MV-4-11 (cell line): Measurements from ENCODE around the gene ETV7.

Experiments used
- DNase-seq: peaks from one replicate; lab custom pipeline; 2025; lab: John Stamatoyannopoulos, UW

ETV7 gene

DNA sequence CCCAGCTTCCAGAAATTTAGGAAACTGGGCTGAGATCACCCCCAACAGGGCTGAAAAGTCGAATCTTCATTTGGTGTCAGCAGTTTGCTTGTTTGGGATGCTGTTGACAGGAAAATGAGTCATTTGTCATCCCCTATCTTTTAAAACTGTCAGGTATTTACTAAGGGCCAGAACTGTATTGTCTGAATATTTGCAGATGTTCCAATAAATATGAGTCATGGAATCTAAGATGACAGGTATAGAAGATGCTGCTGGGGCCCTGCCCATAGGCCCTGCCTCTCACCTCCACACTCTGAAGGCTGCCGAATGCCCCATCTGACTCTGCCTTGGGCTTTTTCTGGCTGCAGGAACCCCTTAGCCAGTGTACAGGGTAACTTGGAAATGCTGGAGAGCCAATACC is 3.9 kb downstream of the ETV7 start:
- DNase-seq: no peak

DNA sequence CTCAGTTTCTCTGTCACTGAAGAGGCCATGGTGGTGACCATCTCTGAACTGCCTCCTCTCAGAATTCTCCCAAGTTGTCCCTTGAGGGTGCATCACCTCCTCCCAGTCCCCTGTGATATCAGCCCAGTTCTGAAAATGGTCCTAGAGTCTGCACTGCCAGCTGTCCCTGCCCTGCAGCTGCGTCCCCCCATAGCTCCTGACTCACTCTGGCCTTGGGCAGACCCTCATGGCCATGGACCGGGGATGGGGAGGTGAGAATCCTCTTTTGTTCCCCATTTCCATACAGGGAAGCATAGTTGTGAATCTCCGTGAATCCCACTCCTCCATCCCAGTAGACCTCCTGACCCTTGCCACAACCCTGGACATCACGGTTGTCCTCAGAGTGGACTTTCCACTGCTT is 4.5 kb downstream of the ETV7 start:
- no peak for DNase-seq

DNA sequence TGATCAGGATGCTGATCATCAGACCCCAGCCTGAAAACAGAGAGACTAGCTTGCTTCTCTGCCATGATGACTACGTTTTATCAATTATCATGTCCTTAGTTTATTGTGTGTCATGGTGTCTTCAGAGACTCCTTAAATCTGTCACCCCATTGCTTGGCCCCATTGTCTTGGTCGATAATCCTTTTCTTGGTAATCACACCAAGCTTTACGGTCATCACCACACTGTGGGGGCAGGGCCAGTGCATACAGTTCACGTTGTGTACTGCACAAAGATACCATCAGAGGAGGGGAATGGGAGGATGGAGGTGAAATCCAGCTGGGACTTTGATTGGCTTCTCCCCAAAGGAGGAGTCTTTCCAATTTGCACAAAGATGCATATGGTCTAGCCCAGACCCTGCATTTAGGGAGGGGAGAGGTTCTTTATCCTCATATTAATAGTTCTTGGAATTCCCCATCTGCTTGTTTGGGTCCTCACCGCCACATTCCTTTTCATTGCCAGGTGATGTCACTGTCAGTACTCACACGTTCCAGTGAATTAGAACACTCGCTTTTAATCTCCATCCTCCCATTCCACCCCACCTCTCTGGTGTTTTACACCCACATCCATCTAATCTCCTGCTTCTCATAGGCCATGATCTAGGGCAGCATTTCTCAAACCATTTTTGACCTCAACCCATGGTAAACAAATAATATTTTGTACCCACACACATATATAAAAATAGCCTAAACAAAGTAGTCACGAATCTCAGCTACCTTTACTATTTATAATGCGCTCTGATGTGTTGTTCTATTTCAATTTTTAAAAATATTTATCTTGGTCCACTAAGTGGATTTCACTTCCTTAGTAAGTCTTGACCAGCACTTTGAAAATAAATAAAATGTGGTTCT is 5.7 kb downstream of the ETV7 start:
- DNase-seq: no peak

DNA sequence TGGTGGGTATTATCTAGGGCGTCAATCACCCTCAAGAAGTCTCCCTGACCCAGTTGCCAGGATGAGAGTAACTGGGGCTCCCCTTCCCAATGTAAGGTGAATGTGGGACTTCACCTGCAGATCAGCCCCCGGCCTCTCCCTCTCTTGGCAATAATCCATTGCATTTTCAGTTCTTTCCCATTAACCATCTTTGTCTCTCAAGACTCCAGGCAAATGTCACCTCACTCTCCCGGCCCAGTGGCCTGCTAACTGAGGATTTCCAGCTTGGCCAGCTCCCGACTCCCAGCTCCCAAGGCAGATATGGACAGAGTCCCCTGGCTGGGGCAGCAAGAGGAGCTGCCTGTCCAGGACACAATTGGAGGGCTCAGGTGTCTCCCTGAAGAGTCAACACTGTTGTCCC is 7.3 kb downstream of the ETV7 start:
- no peak for DNase-seq

- no peak for DNase-seq
These were observed 8.5 kb downstream of the ETV7 start for GRCh38 chr6:36378936-36379335.

- DNase-seq: no peak
These were observed 9.1 kb downstream of the ETV7 start for GRCh38 chr6:36378243-36378920.

DNA sequence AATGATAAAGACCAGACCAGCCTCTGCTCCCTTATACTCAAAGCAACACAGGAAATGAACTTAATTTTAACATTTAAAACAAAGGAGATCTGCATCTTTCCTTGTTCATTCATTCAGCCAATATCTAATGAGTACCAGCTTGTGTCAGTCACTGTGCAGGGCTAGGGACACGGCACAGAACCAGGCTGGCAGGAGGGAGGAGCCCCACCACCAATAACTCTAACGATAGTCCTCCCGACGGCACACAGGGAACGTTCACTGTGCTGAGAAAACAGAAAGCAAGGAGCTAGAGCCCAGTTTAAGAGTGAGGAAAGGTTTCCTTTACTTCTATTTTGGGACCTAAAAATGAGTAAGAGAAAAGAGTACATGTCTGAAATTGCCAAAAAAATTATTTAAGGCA is 9.9 kb downstream of the ETV7 start:
- DNase-seq: no peak

DNA sequence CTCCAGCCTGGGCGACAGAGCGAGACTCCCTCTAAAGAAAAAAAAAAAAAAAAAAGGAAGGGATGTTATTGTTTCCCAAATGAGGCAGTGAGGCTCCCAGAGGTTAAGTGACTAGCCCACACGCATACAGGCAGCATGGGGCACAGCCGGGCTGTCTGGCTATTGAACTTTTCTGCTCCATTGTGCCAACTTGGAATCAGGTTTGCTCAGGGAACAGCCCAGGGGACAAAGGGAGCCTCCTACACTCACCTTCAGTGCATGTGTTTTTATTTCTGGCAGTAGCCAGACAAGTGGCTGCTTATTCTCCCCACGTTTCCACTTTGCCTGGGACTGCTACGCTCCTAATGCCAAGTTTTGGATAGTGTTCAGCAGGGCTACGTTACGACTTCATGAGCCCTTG is 10.7 kb downstream of the ETV7 start:
- DNase-seq: no peak

- DNase-seq: no peak
These were observed 11.3 kb downstream of the ETV7 start for GRCh38 chr6:36376183-36376582.

DNA sequence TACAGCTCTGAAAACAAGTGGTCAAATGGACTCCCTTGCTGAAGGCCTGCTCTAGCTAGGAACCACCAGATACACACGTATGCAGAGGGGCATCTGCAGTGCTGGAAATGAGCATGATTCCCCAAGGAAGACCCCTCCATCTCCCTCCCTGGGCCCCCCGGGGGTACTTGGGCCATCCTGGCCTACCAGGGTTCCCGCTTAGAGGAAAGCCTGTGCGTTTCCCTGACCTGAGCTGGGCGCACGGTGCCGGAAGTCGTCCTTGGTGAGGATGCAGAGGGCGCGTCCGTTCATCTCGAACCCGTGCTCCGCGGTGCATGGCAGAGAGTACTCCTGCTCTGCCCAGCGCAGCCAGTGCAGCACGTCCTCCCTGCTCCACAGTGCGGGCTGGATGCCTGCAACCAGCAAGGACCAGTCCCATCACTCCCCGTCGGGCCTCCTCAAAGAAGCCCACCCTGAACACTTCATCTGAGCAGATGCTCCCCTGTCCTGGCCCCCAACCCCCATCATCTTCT is 11.8 kb downstream of the ETV7 start:
- peak; percentile 22 for DNase-seq

GRCh38 chr6:36374972-36375371 is 12.5 kb downstream of the ETV7 start:
- no peak for DNase-seq

- DNase-seq: no peak
These were observed 13.3 kb downstream of the ETV7 start for GRCh38 chr6:36374194-36374593.

- DNase-seq: no peak
These were observed 14.0 kb downstream of the ETV7 start for GRCh38 chr6:36373368-36374019.

GRCh38 chr6:36372088-36372487 is 15.4 kb downstream of the ETV7 start:
- DNase-seq: no peak

DNA sequence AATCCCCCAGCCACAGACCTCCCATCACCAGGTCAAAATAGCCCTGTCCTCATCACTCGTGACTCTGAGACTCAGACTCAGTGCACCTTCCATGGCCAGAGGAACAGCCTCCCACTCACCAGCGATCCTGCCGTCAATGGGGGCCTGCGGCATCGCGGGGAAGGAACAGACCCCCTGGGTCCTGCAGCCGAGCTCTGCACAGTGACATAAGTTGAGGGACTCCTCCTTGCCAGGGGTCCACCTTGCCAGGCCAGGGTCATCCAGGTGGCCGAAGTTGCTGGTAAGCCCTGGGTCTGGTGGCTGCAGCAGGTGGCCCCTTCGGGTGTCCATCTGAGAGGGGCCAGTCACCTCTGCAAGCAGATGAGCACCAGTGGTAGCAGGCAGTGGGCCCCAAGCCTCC is 16.3 kb downstream of the ETV7 start:
- DNase-seq: no peak

GRCh38 chr6:36370638-36371037 is 16.8 kb downstream of the ETV7 start:
- DNase-seq: no peak

GRCh38 chr6:36368921-36369865 is 18.3 kb downstream of the ETV7 start:
- DNase-seq: peak; percentile 92

GRCh38 chr6:36368421-36368820 is 19.0 kb downstream of the ETV7 start:
- DNase-seq: no peak

DNA sequence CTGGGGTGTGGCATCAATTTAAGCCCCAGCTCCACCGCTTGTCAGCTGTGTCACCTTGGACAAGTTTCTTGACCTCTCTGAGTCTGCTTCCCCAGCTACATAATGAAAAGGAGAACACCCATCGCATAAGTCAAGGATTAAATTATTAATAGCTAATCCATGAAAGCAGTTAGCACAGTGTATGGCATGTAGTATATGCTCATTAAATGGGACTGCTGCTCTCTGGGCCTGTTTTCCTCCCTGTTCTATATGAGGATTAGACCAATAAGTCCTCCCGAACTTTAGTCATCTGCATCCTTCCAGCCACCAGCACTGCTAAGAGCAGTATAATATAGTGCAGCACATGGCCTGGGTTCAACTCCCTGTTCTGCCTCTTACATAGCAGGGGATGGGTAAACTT is 19.7 kb downstream of the ETV7 start:
- no peak for DNase-seq

GRCh38 chr6:36364669-36365479 is 22.6 kb downstream of the ETV7 start:
- DNase-seq: no peak
